ENCODE data around the gene AKAP1. TPM values are rescaled to one million over a fixed set of nuclear protein-coding genes. Genes with fewer than 3 reads are reported as not detected.

Gene AKAP1
- total RNA-seq, 1 experiment from 2014 or later = 34.9 TPM

- Histone ChIP-seq H3K27ac (no peak overlapping the region), H3K79me2 (ENCODE audit: low read depth) (no peaks in the 10 kb centered on the region), H3K36me3 (ENCODE audit: low read depth) (peaks cover 33% of the 10 kb centered on the region), H3K4me1 (replicated peaks; ENCODE audit: insufficient read depth) (no peaks in the 10 kb centered on the region), H3K4me2 (no peak overlapping the region), H3F3A (ENCODE audit: insufficient read depth, low read depth) (peaks cover 6% of the 10 kb centered on the region; the same call in 1 of the 2 replicates), H3K4me3 (no peak overlapping the region), H3K9me3 (ENCODE audit: insufficient read depth, low read depth) (no peaks in the 10 kb centered on the region), H3K27me3 (ENCODE audit: insufficient read depth, low read depth) (no peaks in the 10 kb centered on the region), H4K20me1 (ENCODE audit: insufficient read depth) (0 out of 2 replicates have a peak, but pooled peaks cover 3% of the 10 kb centered on the region), H3K9me2 (ENCODE audit: insufficient read depth) (no peaks in the 10 kb centered on the region), H2AFZ (no peak overlapping the region)
- no TSS peak for BruUV-seq (replicated peaks)
- CTCF ChIA-PET = no interaction called here
- intact Hi-C loops (cut with micrococcal nuclease; ENCODE audit: unreplicated experiment) = no loop called here
- POLR2A ChIA-PET (ENCODE audit: unreplicated experiment) = no interaction called here
- no peak for DNase-seq
- no peak for TF ChIP-seq EZH2 (IDR thresholded peaks at IDR 0.05; ENCODE audit: low read depth)
- TF ChIP-seq, protein P1, sequence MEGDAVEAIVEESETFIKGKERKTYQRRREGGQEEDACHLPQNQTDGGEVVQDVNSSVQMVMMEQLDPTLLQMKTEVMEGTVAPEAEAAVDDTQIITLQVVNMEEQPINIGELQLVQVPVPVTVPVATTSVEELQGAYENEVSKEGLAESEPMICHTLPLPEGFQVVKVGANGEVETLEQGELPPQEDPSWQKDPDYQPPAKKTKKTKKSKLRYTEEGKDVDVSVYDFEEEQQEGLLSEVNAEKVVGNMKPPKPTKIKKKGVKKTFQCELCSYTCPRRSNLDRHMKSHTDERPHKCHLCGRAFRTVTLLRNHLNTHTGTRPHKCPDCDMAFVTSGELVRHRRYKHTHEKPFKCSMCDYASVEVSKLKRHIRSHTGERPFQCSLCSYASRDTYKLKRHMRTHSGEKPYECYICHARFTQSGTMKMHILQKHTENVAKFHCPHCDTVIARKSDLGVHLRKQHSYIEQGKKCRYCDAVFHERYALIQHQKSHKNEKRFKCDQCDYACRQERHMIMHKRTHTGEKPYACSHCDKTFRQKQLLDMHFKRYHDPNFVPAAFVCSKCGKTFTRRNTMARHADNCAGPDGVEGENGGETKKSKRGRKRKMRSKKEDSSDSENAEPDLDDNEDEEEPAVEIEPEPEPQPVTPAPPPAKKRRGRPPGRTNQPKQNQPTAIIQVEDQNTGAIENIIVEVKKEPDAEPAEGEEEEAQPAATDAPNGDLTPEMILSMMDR (conservative IDR thresholded peaks at IDR 0.05) = no peak
Observed at GRCh38 chr17:57117798-57118197, 32.8 kb downstream of the AKAP1 start.

GRCh38 chr17:57120814-57121213 lies 35.8 kb downstream of the AKAP1 start:
- no peaks in the 10 kb centered on the region for H4K20me1 ChIP-seq (ENCODE audit: insufficient read depth)
- BruUV-seq (replicated peaks) = no TSS peak
- no peaks in the 10 kb centered on the region for H3K9me2 ChIP-seq (ENCODE audit: insufficient read depth)
- H3K9me3 ChIP-seq (ENCODE audit: insufficient read depth, low read depth) = no peaks in the 10 kb centered on the region
- no peak overlapping the region for H3K4me2 ChIP-seq
- no peak for DNase-seq
- intact Hi-C loops (cut with micrococcal nuclease; ENCODE audit: unreplicated experiment) = no loop called here
- peaks cover 23% of the 10 kb centered on the region for H3K36me3 ChIP-seq (ENCODE audit: low read depth)
- no peak overlapping the region for H3K4me3 ChIP-seq
- TF ChIP-seq EZH2 (IDR thresholded peaks at IDR 0.05; ENCODE audit: low read depth) = no peak
- TF ChIP-seq, protein P1 (conservative IDR thresholded peaks at IDR 0.05) = no peak
- H3K27me3 ChIP-seq (ENCODE audit: insufficient read depth, low read depth) = no peaks in the 10 kb centered on the region
- H2AFZ ChIP-seq = no peak overlapping the region
- no peak overlapping the region for H3K27ac ChIP-seq
- H3F3A ChIP-seq (ENCODE audit: insufficient read depth, low read depth) = peaks cover 6% of the 10 kb centered on the region; the same call in 1 of the 2 replicates
- CTCF ChIA-PET = interaction anchor here (0.6 to 1.2 kb wide), 2 partner anchors 395 to 568 kb away, joined by 5 to 9 read pairs; no protein-coding TSS in a partner anchor
- H3K79me2 ChIP-seq (ENCODE audit: low read depth) = no peaks in the 10 kb centered on the region
- POLR2A ChIA-PET (ENCODE audit: unreplicated experiment) = no interaction called here
- no peaks in the 10 kb centered on the region for H3K4me1 ChIP-seq (replicated peaks; ENCODE audit: insufficient read depth)

- Histone ChIP-seq H3K4me1 (replicated peaks; ENCODE audit: insufficient read depth) (no peaks in the 10 kb centered on the region), H2AFZ (no peak overlapping the region), H3K27ac (no peak overlapping the region), H3K79me2 (ENCODE audit: low read depth) (no peaks in the 10 kb centered on the region), H3K4me2 (no peak overlapping the region), H3K9me3 (ENCODE audit: insufficient read depth, low read depth) (no peaks in the 10 kb centered on the region), H3K36me3 (ENCODE audit: low read depth) (peaks cover 18% of the 10 kb centered on the region), H3K9me2 (ENCODE audit: insufficient read depth) (no peaks in the 10 kb centered on the region), H3K4me3 (no peak overlapping the region), H3K27me3 (ENCODE audit: insufficient read depth, low read depth) (no peaks in the 10 kb centered on the region), H4K20me1 (ENCODE audit: insufficient read depth) (no peaks in the 10 kb centered on the region), H3F3A (ENCODE audit: insufficient read depth, low read depth) (peaks cover 6% of the 10 kb centered on the region; the same call in 1 of the 2 replicates)
- DNase-seq = peak in 1 of 2 experiments; percentile 20
- TF ChIP-seq, protein P1 (conservative IDR thresholded peaks at IDR 0.05) = peak; percentile 60
- no peak for TF ChIP-seq EZH2 (IDR thresholded peaks at IDR 0.05; ENCODE audit: low read depth)
- no TSS peak for BruUV-seq (replicated peaks)
- ChIA-PET CTCF (interaction anchor here (0.6 kb wide), 1 partner anchor 567 kb away, joined by 9 read pairs; no protein-coding TSS in a partner anchor), POLR2A (ENCODE audit: unreplicated experiment) (no interaction called here)
- intact Hi-C loops (cut with micrococcal nuclease; ENCODE audit: unreplicated experiment) = no loop called here
Observed at GRCh38 chr17:57121308-57122042, 36.4 kb downstream of the AKAP1 start.

Measured in PC-9 (cell line).